Measurements from ENCODE around the gene SLC13A2. TPM values are rescaled to one million over a fixed set of nuclear protein-coding genes. Genes with fewer than 3 reads are reported as not detected.

The SLC13A2 gene
- total RNA-seq, 3 donors from 2014 or later (not counting 1 experiment from before 2014, with no cell fraction given) = not detected

GRCh38 chr17:28478712-28479615, 5.5 kb downstream of the SLC13A2 start:
- Histone ChIP-seq H3K9me3 (ENCODE audit: control insufficient read depth, insufficient read depth, low read length) (no peaks in the 10 kb centered on the region), H3K4me1 (ENCODE audit: control insufficient read depth, insufficient read depth, low read length) (no peaks in the 10 kb centered on the region), H3K27me3 (ENCODE audit: control insufficient read depth, insufficient read depth, low read length) (no peaks in the 10 kb centered on the region), H3K27ac (ENCODE audit: low read length) (no peak overlapping the region), H3K4me3 (ENCODE audit: low read length) (no peak overlapping the region), H3K36me3 (ENCODE audit: control insufficient read depth, insufficient read depth, low read length) (no peaks in the 10 kb centered on the region)
- H3K27ac Mint-ChIP-seq = no peak overlapping the region
- DNase-seq (no peak), ATAC-seq (no peak)
- intact Hi-C loops (cut with micrococcal nuclease) = no loop called here
- 80% methylated on average over 2 of the region's 3 CpGs for WGBS (ENCODE audit: insufficient coverage)
- H3K27me3 Mint-ChIP-seq (ENCODE audit: low read depth in 2 of 2) = peaks cover 0 to 8% of the 10 kb centered on the region in 2 donors
- no peaks in the 10 kb centered on the region for H3K36me3 Mint-ChIP-seq
- no peak overlapping the region for H3K4me3 Mint-ChIP-seq
- peaks cover 0 to 11% of the 10 kb centered on the region in 2 donors for H3K4me1 Mint-ChIP-seq
- TF ChIP-seq CTCF (IDR thresholded peaks at IDR 0.05) = no peak
- H3K9me3 Mint-ChIP-seq = no peaks in the 10 kb centered on the region

- Histone ChIP-seq H3K36me3 (ENCODE audit: control insufficient read depth, insufficient read depth, low read length) (no peaks in the 10 kb centered on the region), H3K4me1 (ENCODE audit: control insufficient read depth, insufficient read depth, low read length) (no peaks in the 10 kb centered on the region), H3K27me3 (ENCODE audit: control insufficient read depth, insufficient read depth, low read length) (no peaks in the 10 kb centered on the region), H3K4me3 (ENCODE audit: low read length) (no peak overlapping the region), H3K9me3 (ENCODE audit: control insufficient read depth, insufficient read depth, low read length) (no peaks in the 10 kb centered on the region), H3K27ac (ENCODE audit: low read length) (no peak overlapping the region)
- Mint-ChIP-seq H3K36me3 (no peaks in the 10 kb centered on the region), H3K4me3 (no peak overlapping the region), H3K27ac (no peak overlapping the region), H3K4me1 (peaks cover 0 to 8% of the 10 kb centered on the region in 2 donors), H3K9me3 (no peaks in the 10 kb centered on the region), H3K27me3 (ENCODE audit: low read depth in 2 of 2) (peaks cover 0 to 11% of the 10 kb centered on the region in 2 donors)
- TF ChIP-seq CTCF (IDR thresholded peaks at IDR 0.05) = no peak
- intact Hi-C loops (cut with micrococcal nuclease) = no loop called here
- WGBS (ENCODE audit: insufficient coverage) = 88% methylated on average over 5 of the region's 5 CpGs
- DNase-seq = no peak
- ATAC-seq = no peak
Observed at GRCh38 chr17:28480278-28480677, 6.8 kb downstream of the SLC13A2 start.

DNA sequence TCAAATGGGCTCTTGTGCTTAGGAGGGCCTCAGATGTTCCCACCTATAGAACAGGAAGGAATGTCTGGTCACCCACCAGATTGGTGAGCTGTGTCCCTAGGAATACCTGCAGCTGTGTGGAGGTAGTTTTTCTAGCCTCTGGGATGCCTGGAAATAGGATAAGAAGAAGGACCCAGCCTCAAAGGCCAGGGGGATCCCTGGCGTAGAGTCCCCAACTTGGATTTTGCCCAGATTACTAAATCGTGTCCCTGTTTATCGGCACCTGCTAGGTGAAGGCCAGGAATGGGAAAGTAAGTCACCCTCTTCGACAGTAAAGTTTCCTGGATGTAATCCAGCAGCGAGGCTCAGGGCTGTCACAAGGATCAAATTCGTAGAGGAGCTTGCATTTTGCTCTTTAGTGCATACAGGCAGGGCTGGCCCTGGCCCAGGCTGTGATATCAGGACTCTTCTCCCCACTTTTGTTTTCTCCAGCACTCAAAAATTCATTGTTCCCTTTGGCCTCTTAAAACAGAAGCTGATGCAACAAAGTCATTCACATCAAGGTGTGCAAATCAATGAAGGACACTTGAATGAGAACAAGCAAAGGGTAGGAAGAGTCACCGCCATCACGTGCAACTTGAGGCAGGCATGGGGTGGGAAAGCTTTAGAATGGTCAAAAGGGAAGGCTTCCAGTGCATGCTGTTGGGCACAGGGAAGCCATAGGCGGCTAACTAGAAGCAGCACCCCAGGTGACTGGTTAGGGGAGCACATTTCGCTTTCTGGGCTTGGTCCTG, 7.5 kb downstream of the SLC13A2 start:
- Histone ChIP-seq H3K36me3 (ENCODE audit: control insufficient read depth, insufficient read depth, low read length) (no peaks in the 10 kb centered on the region), H3K27me3 (ENCODE audit: control insufficient read depth, insufficient read depth, low read length) (no peaks in the 10 kb centered on the region), H3K4me3 (ENCODE audit: low read length) (no peak overlapping the region), H3K4me1 (ENCODE audit: control insufficient read depth, insufficient read depth, low read length) (no peaks in the 10 kb centered on the region), H3K27ac (ENCODE audit: low read length) (no peak overlapping the region), H3K9me3 (ENCODE audit: control insufficient read depth, insufficient read depth, low read length) (no peaks in the 10 kb centered on the region)
- Mint-ChIP-seq H3K4me1 (peaks cover 0 to 1% of the 10 kb centered on the region in 2 donors), H3K4me3 (no peak overlapping the region), H3K27ac (no peak overlapping the region), H3K36me3 (no peaks in the 10 kb centered on the region), H3K9me3 (no peaks in the 10 kb centered on the region), H3K27me3 (ENCODE audit: low read depth in 2 of 2) (peaks cover 0 to 5% of the 10 kb centered on the region in 2 donors)
- 88% methylated on average over 10 of the region's 10 CpGs for WGBS (ENCODE audit: insufficient coverage)
- ATAC-seq (no peak), DNase-seq (no peak)
- no peak for TF ChIP-seq CTCF (IDR thresholded peaks at IDR 0.05)
- intact Hi-C loops (cut with micrococcal nuclease) = no loop called here

All from natural killer cell (primary cell).